HuH-7.5 (cell line): Measurements from ENCODE around the gene RUNDC1.

Experiments
- DNase-seq: peaks from one replicate; pipeline ENCODE4 v3.0.0; 2011; ENCODE audit warnings: low spot score

RUNDC1 gene

GRCh38 chr17:43019418-43019817, 39.1 kb downstream of the RUNDC1 start:
- no peak for DNase-seq

- no peak for DNase-seq
Measured at GRCh38 chr17:43020030-43020621, 39.8 kb downstream of the RUNDC1 start.

GRCh38 chr17:43020789-43021740, 40.7 kb downstream of the RUNDC1 start:
- peak; percentile 77 for DNase-seq

GRCh38 chr17:43021741-43022512, 41.6 kb downstream of the RUNDC1 start, which contains the start of gene VAT1:
TSS of gene VAT1 (minus strand) at chr17:43022385. CDS start at chr17:43022322, 63 bp downstream.
- DNase-seq, result peak; percentile 86

- peak; percentile 99 for DNase-seq
Measured at GRCh38 chr17:43024407-43025289, 44.3 kb downstream of the RUNDC1 start, which contains the start of gene RND2. TSS of gene RND2 (plus strand) at chr17:43025231. CDS start at chr17:43025348, 117 bp downstream.

GRCh38 chr17:43025290-43025657, 44.9 kb downstream of the RUNDC1 start:
- no peak for DNase-seq

GRCh38 chr17:43025766-43026537, 45.6 kb downstream of the RUNDC1 start:
- no peak for DNase-seq

GRCh38 chr17:43026595-43026994, 46.2 kb downstream of the RUNDC1 start:
- DNase-seq, result no peak

- DNase-seq, result no peak
Measured at GRCh38 chr17:43027091-43028032, 47.0 kb downstream of the RUNDC1 start.

- no peak for DNase-seq
Measured at GRCh38 chr17:43028221-43028861, 48.0 kb downstream of the RUNDC1 start.

- no peak for DNase-seq
Measured at GRCh38 chr17:43030137-43030767, 49.9 kb downstream of the RUNDC1 start.

GRCh38 chr17:43031666-43032065, 51.3 kb downstream of the RUNDC1 start:
- no peak for DNase-seq

- no peak for DNase-seq
Measured at GRCh38 chr17:43033948-43034881, 53.9 kb downstream of the RUNDC1 start.

- no peak for DNase-seq
Measured at GRCh38 chr17:43034894-43035293, 54.5 kb downstream of the RUNDC1 start.

GRCh38 chr17:43039646-43040045, 59.3 kb downstream of the RUNDC1 start:
- no peak for DNase-seq

GRCh38 chr17:43040655-43041054, 60.3 kb downstream of the RUNDC1 start:
- DNase-seq, result no peak

GRCh38 chr17:43042025-43042628, 61.8 kb downstream of the RUNDC1 start:
- no peak for DNase-seq
